CD14-positive monocyte (primary cell): ENCODE results near the gene MYCBP2. TPM values are rescaled to one million over a fixed set of nuclear protein-coding genes. Genes with fewer than 3 reads are reported as not detected.

Source experiments
- DNase-seq, 3 donors: peaks; one replicate each; pipeline ENCODE4 v3.0.0-alpha.2; 2011 to 2022
- H2AFZ ChIP-seq: 2 replicates; pipeline ENCODE4 v1.6.0; 2012; ENCODE audit warnings: mild to moderate bottlenecking, low read depth, low read length, inconsistent platforms; ENCODE audit not compliant: insufficient read depth, poor library complexity, severe bottlenecking
- H3K27ac ChIP-seq, 2 donors: 1 replicate in 1 of 2; 2 replicates in 1 of 2; pipeline ENCODE4 v1.5.1; 2012 to 2013; ENCODE audit warnings: low read length in 2 of 2, control low read depth in 1 of 2, inconsistent platforms in 1 of 2, low read depth in 1 of 2, mild to moderate bottlenecking in 1 of 2
- H3K27me3 ChIP-seq, 2 donors: one replicate each; pipeline versions ENCODE4 v1.6.0 to v1.6.1; 2011 to 2013; ENCODE audit warnings: low read length in 2 of 2; ENCODE audit not compliant: control insufficient read depth in 2 of 2, insufficient read depth in 2 of 2
- H3K36me3 ChIP-seq, 2 donors: replicated peaks in 1 of 2; 1 replicate in 1 of 2; 2 replicates in 1 of 2; pipeline versions ENCODE4 v1.5.1 to v1.6.1; 2012 to 2013; ENCODE audit warnings: low read length in 2 of 2, control low read depth in 1 of 2, inconsistent platforms in 1 of 2, mild to moderate bottlenecking in 1 of 2; ENCODE audit not compliant: insufficient read depth in 2 of 2, control insufficient read depth in 1 of 2
- H3K4me1 ChIP-seq, 2 donors: 1 replicate in 1 of 2; 2 replicates in 1 of 2; pipeline versions ENCODE4 v1.5.1 to v1.6.1; 2012 to 2013; ENCODE audit warnings: low read length in 2 of 2, control low read depth in 1 of 2, inconsistent platforms in 1 of 2, mild to moderate bottlenecking in 1 of 2, moderate library complexity in 1 of 2; ENCODE audit not compliant: insufficient read depth in 2 of 2, control insufficient read depth in 1 of 2
- H3K4me2 ChIP-seq: replicated peaks from 2 replicates; pipeline ENCODE3; 2012; ENCODE audit warnings: low read length, moderate library complexity, mild to moderate bottlenecking; ENCODE audit not compliant: poor library complexity, severe bottlenecking; ENCODE audit errors: extremely low read depth
- H3K4me3 ChIP-seq, 3 experiments: fragments of 200-600 bp in 1 of 3; sonication (generic) in 1 of 3; replicated peaks in 1 of 3; 1 replicate in 2 of 3; 2 replicates in 1 of 3; pipeline ENCODE4 v1.5.1; 2011 to 2013; ENCODE audit warnings: low read length in 3 of 3, mild to moderate bottlenecking in 3 of 3, control low read depth in 2 of 3, low read depth in 2 of 3, inconsistent platforms in 1 of 3, moderate library complexity in 1 of 3
- H3K79me2 ChIP-seq: 2 replicates; pipeline ENCODE4 v1.6.0; 2012; ENCODE audit warnings: mild to moderate bottlenecking, control low read depth, inconsistent platforms, low read length, moderate library complexity; ENCODE audit not compliant: insufficient read depth
- H3K9ac ChIP-seq: 2 replicates; pipeline ENCODE4 v1.6.0; 2017; ENCODE audit warnings: low read length, mild to moderate bottlenecking; ENCODE audit not compliant: insufficient read depth, poor library complexity, severe bottlenecking
- H3K9me3 ChIP-seq, 2 donors: replicated peaks in 1 of 2; 1 replicate in 1 of 2; 2 replicates in 1 of 2; pipeline versions ENCODE4 v1.5.1 to v1.6.1; 2012 to 2013; ENCODE audit warnings: low read length in 2 of 2, control low read depth in 1 of 2; ENCODE audit not compliant: control insufficient read depth in 1 of 2, insufficient read depth in 1 of 2
- H4K20me1 ChIP-seq: 2 replicates; pipeline ENCODE4 v1.6.0; 2012; ENCODE audit warnings: mild to moderate bottlenecking, low read length, control low read depth, moderate library complexity; ENCODE audit not compliant: insufficient read depth
- H3K27ac Mint-ChIP-seq, 7 donors: one replicate each; pipeline ENCODE4 v1.8.0; 2020; ENCODE audit warnings: mild to moderate bottlenecking in 7 of 7, mixed read lengths in 7 of 7, moderate library complexity in 6 of 7, inconsistent platforms in 2 of 7
- H3K27me3 Mint-ChIP-seq, 3 donors: one replicate each; pipeline ENCODE4 v1.8.0; 2021 to 2022; ENCODE audit warnings: low read depth in 3 of 3, mild to moderate bottlenecking in 3 of 3, mixed read lengths in 3 of 3, moderate library complexity in 3 of 3, inconsistent platforms in 1 of 3
- H3K36me3 Mint-ChIP-seq, 2 donors: one replicate each; pipeline ENCODE4 v1.8.0; 2020; ENCODE audit warnings: mixed read lengths in 2 of 2, inconsistent platforms in 1 of 2, mild to moderate bottlenecking in 1 of 2
- H3K4me1 Mint-ChIP-seq: one replicate; pipeline ENCODE4 v1.8.0; 2020; ENCODE audit warnings: mild to moderate bottlenecking, mixed read lengths
- H3K4me3 Mint-ChIP-seq, 2 donors: one replicate each; pipeline ENCODE4 v1.8.0; 2020; ENCODE audit warnings: mild to moderate bottlenecking in 2 of 2, mixed read lengths in 2 of 2, moderate library complexity in 1 of 2
- H3K9me3 Mint-ChIP-seq, 7 donors: one replicate each; pipeline ENCODE4 v1.8.0; 2020 to 2022; ENCODE audit warnings: mixed read lengths in 7 of 7, mild to moderate bottlenecking in 6 of 7, moderate library complexity in 6 of 7, inconsistent platforms in 2 of 7
- CTCF ChIP-seq: fragments of 200-600 bp; IDR thresholded peaks from one replicate; pipeline ENCODE4 v1.8.0; 2022; ENCODE audit warnings: antibody characterized with exemption, mild to moderate bottlenecking
- WGBS: methylation state at CpG from one replicate; pipeline ENCODE4 v1.1.5; 2013; ENCODE audit warnings: missing lambda C conversion rate; ENCODE audit not compliant: insufficient coverage; 5-methylcytosine and 5-hydroxymethylcytosine counted together
- intact Hi-C, 2 donors: fragments of 100-400 bp; cut with micrococcal nuclease; formaldehyde crosslinking; loops; one replicate each; pipeline versions ENCODE4 v1.15.0 to v1.15.1; 2023
- polyA plus RNA-seq, 3 donors: library from polyadenylated mRNA; depleted of rRNA in 1 of 3; unstranded in 2 of 3; stranded (reverse) in 1 of 3; fragments of 300-500 nt in 2 of 3; fragments of >200 nt in 1 of 3; fragmentation: Illumina TruSeq in 2 of 3; gene quantifications; 1 replicate in 2 of 3; 2 replicates in 1 of 3; pipeline ENCODE4 v1.2.3, GENCODE V29; 2012 to 2021

MYCBP2 gene
- polyA plus RNA-seq, 3 donors, result 7.6 to 51.5 (median 14.4) TPM

DNA sequence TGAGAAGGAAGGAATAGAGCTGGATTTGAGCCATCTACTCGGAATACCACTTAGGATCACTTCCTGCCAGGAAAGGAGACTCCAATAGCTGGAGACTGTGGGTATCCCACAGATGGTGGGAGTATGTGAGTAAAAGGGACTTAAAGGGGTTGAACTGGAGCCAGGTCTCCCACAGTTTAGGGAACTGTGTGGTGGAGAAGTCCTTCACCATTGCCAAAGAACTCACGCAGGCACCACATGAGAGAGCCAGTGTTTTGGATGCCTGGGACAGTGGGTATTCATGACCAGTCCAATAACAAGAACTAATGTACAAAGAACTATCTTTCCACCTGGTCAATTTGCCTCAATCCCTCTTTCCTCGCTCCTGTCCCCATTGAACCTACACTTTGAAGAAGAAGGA, 24.4 kb upstream of the MYCBP2 start:
- no peaks in the 10 kb centered on the region for H3K27me3 ChIP-seq
- no peak overlapping the region for H2AFZ ChIP-seq
- intact Hi-C loops, result no loop called here
- Mint-ChIP-seq H3K36me3 (no peaks in the 10 kb centered on the region), H3K27ac (peak overlapping the region in 3 of 7 donors; percentile 45 to 54 (median 49)), H3K4me3 (no peak overlapping the region), H3K4me1 (peaks cover 62% of the 10 kb centered on the region), H3K27me3 (no peaks in the 10 kb centered on the region), H3K9me3 (peaks cover 0 to 7% (median 0%) of the 10 kb centered on the region in 7 donors)
- no peaks in the 10 kb centered on the region for H4K20me1 ChIP-seq
- no peak overlapping the region for H3K9ac ChIP-seq
- no peaks in the 10 kb centered on the region for H3K9me3 ChIP-seq
- WGBS, result 71% methylated on average over 1 of the region's 3 CpGs
- no peak overlapping the region for H3K4me3 ChIP-seq
- H3K79me2 ChIP-seq, result no peaks in the 10 kb centered on the region
- peaks cover 51 to 59% of the 10 kb centered on the region in 2 donors for H3K4me1 ChIP-seq
- peak in 2 of 3 donors; percentile 27 to 34 for DNase-seq
- no peak overlapping the region for H3K4me2 ChIP-seq
- peak overlapping the region in 1 of 2 donors; percentile 2 for H3K27ac ChIP-seq
- H3K36me3 ChIP-seq, result no peaks in the 10 kb centered on the region
- TF ChIP-seq CTCF, result no peak

DNA sequence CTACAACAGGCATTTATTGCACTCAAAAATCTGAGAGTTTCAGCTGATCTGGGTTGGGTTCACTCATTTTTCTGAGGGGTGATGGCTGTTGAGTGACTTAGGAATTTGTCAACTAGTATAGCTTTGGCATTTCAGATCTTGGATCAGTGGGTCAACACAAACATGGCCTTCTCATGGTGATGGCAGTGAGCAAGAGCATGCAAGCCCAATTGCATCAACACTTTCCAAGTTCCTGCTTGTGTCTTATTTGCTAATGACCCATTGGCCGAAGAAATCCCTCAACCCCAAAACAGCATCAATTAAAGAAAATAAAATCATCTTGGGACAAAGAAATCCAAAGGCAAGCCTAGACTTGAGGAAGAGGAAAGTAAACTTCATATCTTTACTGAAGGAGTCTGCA, 23.9 kb upstream of the MYCBP2 start:
- Histone ChIP-seq H3K9me3 (no peaks in the 10 kb centered on the region), H3K27me3 (no peaks in the 10 kb centered on the region), H2AFZ (no peak overlapping the region), H3K9ac (no peak overlapping the region), H3K4me1 (peaks cover 51 to 64% of the 10 kb centered on the region in 2 donors), H3K79me2 (no peaks in the 10 kb centered on the region), H3K27ac (peak overlapping the region in 1 of 2 donors; percentile 2), H4K20me1 (no peaks in the 10 kb centered on the region), H3K4me2 (no peak overlapping the region), H3K4me3 (no peak overlapping the region), H3K36me3 (no peaks in the 10 kb centered on the region)
- Mint-ChIP-seq H3K27ac (peak overlapping the region in 1 of 7 donors; percentile 1), H3K27me3 (no peaks in the 10 kb centered on the region), H3K36me3 (no peaks in the 10 kb centered on the region), H3K9me3 (peaks cover 0 to 7% (median 0%) of the 10 kb centered on the region in 7 donors), H3K4me3 (no peak overlapping the region), H3K4me1 (peaks cover 62% of the 10 kb centered on the region)
- DNase-seq, result no peak
- no peak for TF ChIP-seq CTCF
- no CpG with 5 or more reads among the region's 1 CpG for WGBS
- intact Hi-C loops, result no loop called here
